Endodermal cell (in vitro differentiated cells): Measurements from ENCODE around the gene VTA1. TPM values are rescaled to one million over a fixed set of nuclear protein-coding genes. Genes with fewer than 3 reads are reported as not detected.

ENCODE experiments used
- DNase-seq: peaks from one replicate; pipeline ENCODE4 v3.0.0-alpha.2; 2017
- H3K27ac ChIP-seq: 2 replicates; pipeline ENCODE4 v1.5.1; 2013; ENCODE audit warnings: mild to moderate bottlenecking, low read depth, low read length, moderate library complexity
- H3K27me3 ChIP-seq: 2 replicates; pipeline ENCODE4 v1.6.1; 2013; ENCODE audit warnings: mild to moderate bottlenecking, low read length, moderate library complexity; ENCODE audit not compliant: insufficient read depth, control insufficient read depth, poor library complexity, severe bottlenecking
- H3K36me3 ChIP-seq: 2 replicates; pipeline ENCODE4 v1.7.0; 2013; ENCODE audit warnings: mild to moderate bottlenecking, low read length, moderate library complexity; ENCODE audit not compliant: control insufficient read depth, insufficient read depth
- H3K4me1 ChIP-seq: one replicate; pipeline ENCODE4 v1.7.0; 2013; ENCODE audit warnings: low read length; ENCODE audit not compliant: control insufficient read depth, insufficient read depth
- H3K4me3 ChIP-seq: 2 replicates; pipeline ENCODE4 v1.5.1; 2013; ENCODE audit warnings: mild to moderate bottlenecking, low read length, moderate library complexity
- H3K9ac ChIP-seq: 2 replicates; pipeline ENCODE4 v1.6.1; 2013; ENCODE audit warnings: mild to moderate bottlenecking, low read length, moderate library complexity; ENCODE audit not compliant: poor library complexity, severe bottlenecking; ENCODE audit errors: extremely low read depth
- H3K9me3 ChIP-seq: 2 replicates; pipeline ENCODE4 v1.6.1; 2013; ENCODE audit warnings: mild to moderate bottlenecking, low read length, moderate library complexity; ENCODE audit not compliant: control insufficient read depth
- H3K27ac Mint-ChIP-seq: 2 replicates; pipeline ENCODE4 v1.8.0; 2020; ENCODE audit warnings: mixed read lengths
- H3K27me3 Mint-ChIP-seq: 2 replicates; pipeline ENCODE4 v1.8.0; 2021; ENCODE audit warnings: mild to moderate bottlenecking, mixed read lengths; ENCODE audit not compliant: insufficient read depth
- H3K36me3 Mint-ChIP-seq: 2 replicates; pipeline ENCODE4 v1.8.0; 2020; ENCODE audit warnings: low read depth, mixed read lengths
- H3K4me1 Mint-ChIP-seq: 2 replicates; pipeline ENCODE4 v1.8.0; 2020; ENCODE audit warnings: mixed read lengths
- H3K4me3 Mint-ChIP-seq: 2 replicates; pipeline ENCODE4 v1.8.0; 2020; ENCODE audit warnings: mild to moderate bottlenecking, moderate library complexity, mixed read lengths
- H3K9me3 Mint-ChIP-seq: 2 replicates; pipeline ENCODE4 v1.8.0; 2020; ENCODE audit warnings: mild to moderate bottlenecking, mixed read lengths
- WGBS, 2 experiments: methylation state at CpG; one replicate each; pipeline versions ENCODE4 v1.1.5 to v1.1.7; 2013; ENCODE audit warnings: missing lambda C conversion rate in 2 of 2, mixed read lengths in 1 of 2; ENCODE audit not compliant: insufficient coverage in 1 of 2, insufficient read length in 1 of 2; 5-methylcytosine and 5-hydroxymethylcytosine counted together
- total RNA-seq, 2 donors: library from RNA; stranded (reverse); fragmentation: NEBNext Ultra II Directional in 1 of 2; extraction: Animal tissue kit (Norgen Biotek cat#: 25700) in 1 of 2; gene quantifications; 2 replicates in 1 of 2; 3 replicates in 1 of 2; pipeline ENCODE4 v1.2.1, GENCODE V29; 2021
- TF ChIP-seq, protein P1 (sequence below): fragments of 200-600 bp; sonication (generic); conservative IDR thresholded peaks from 2 replicates; pipeline ENCODE4 v1.5.0; 2021; ENCODE audit warnings: antibody characterized with exemption, mild to moderate bottlenecking

VTA1 gene
- total RNA-seq, 2 donors from 2014 or later = 64.4 to 68.8 TPM

DNA sequence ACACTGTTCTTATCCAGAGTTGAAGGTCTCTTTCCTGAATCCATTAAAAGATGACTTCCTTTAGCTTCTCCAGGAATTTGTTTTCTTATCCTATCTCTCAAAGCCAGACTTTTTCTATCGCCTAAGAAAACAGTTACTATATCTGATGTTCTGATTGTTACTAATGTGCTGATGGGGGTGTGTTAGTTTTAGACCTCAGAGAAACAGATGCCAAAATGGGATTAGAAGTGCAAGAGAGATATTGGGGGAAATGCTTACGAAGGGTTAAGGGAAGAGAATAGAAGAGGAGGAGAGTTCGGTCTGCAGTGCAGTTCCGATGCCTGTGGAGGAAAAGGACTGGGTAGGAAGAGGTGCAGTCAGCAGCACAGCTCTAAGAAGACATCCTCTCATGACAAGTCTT, 119.0 kb downstream of the VTA1 start:
- Mint-ChIP-seq H3K4me1 (no peaks in the 10 kb centered on the region), H3K27ac (no peak overlapping the region), H3K36me3 (no peaks in the 10 kb centered on the region), H3K9me3 (no peaks in the 10 kb centered on the region), H3K4me3 (no peak overlapping the region), H3K27me3 (no peaks in the 10 kb centered on the region)
- Histone ChIP-seq H3K36me3 (no peaks in the 10 kb centered on the region), H3K27ac (no peak overlapping the region), H3K9ac (no peak overlapping the region), H3K4me1 (no peaks in the 10 kb centered on the region), H3K4me3 (no peak overlapping the region), H3K9me3 (no peaks in the 10 kb centered on the region), H3K27me3 (no peaks in the 10 kb centered on the region)
- no peak for DNase-seq
- WGBS, 2 experiments = 87 to 89% methylated on average over 4 of the region's 4 CpGs
- TF ChIP-seq, protein P1, sequence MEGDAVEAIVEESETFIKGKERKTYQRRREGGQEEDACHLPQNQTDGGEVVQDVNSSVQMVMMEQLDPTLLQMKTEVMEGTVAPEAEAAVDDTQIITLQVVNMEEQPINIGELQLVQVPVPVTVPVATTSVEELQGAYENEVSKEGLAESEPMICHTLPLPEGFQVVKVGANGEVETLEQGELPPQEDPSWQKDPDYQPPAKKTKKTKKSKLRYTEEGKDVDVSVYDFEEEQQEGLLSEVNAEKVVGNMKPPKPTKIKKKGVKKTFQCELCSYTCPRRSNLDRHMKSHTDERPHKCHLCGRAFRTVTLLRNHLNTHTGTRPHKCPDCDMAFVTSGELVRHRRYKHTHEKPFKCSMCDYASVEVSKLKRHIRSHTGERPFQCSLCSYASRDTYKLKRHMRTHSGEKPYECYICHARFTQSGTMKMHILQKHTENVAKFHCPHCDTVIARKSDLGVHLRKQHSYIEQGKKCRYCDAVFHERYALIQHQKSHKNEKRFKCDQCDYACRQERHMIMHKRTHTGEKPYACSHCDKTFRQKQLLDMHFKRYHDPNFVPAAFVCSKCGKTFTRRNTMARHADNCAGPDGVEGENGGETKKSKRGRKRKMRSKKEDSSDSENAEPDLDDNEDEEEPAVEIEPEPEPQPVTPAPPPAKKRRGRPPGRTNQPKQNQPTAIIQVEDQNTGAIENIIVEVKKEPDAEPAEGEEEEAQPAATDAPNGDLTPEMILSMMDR = no peak

- no peaks in the 10 kb centered on the region for H3K9me3 Mint-ChIP-seq
- no peaks in the 10 kb centered on the region for H3K4me1 Mint-ChIP-seq
- no peak for DNase-seq
- TF ChIP-seq, protein P1 = no peak
- Histone ChIP-seq H3K4me3 (no peak overlapping the region), H3K36me3 (no peaks in the 10 kb centered on the region), H3K9ac (no peak overlapping the region), H3K27me3 (no peaks in the 10 kb centered on the region), H3K9me3 (no peaks in the 10 kb centered on the region), H3K4me1 (no peaks in the 10 kb centered on the region), H3K27ac (no peak overlapping the region)
- no peak overlapping the region for H3K27ac Mint-ChIP-seq
- no peak overlapping the region for H3K4me3 Mint-ChIP-seq
- 93% methylated on average over 1 of the region's 1 CpG; no CpG with 5 or more reads in 1 of the 2 experiments for WGBS, 2 experiments
- no peaks in the 10 kb centered on the region for H3K27me3 Mint-ChIP-seq
- no peaks in the 10 kb centered on the region for H3K36me3 Mint-ChIP-seq
Measured at GRCh38 chr6:142271476-142271875, 124.4 kb downstream of the VTA1 start.

Other genes with a start within 250 kb of the VTA1 start
- gene GJE1, start 14.3 kb upstream of the VTA1 start, total RNA-seq = not detected
- under 1 TPM in 1 of 2 donors, not detected in 1; 0.33 TPM for gene NMBR, start 141 bp upstream of the VTA1 start, total RNA-seq
- 10 to 100 TPM; 20.4 to 26.8 TPM for gene ADGRG6, start 154.7 kb downstream of the VTA1 start, total RNA-seq